Tibial artery (tissue), 4 donors: ENCODE results near the gene VAC14.

Source experiments
- DNase-seq, 2 donors: peaks; one replicate each; pipeline ENCODE4 v3.0.0-alpha.2; 2019
- H3K27ac ChIP-seq, 2 donors: fragments of 200-600 bp; sonication (generic) in 1 of 2; 1 replicate in 1 of 2; 2 replicates in 1 of 2; pipeline ENCODE4 v1.5.1; 2018 to 2019; ENCODE audit warnings: mild to moderate bottlenecking in 1 of 2
- H3K27me3 ChIP-seq, 2 donors: fragments of 200-600 bp; sonication (generic) in 1 of 2; one replicate each; pipeline versions ENCODE4 v1.5.1 to v1.6.0; 2016 to 2019
- H3K36me3 ChIP-seq, 3 donors: fragments of 200-600 bp; sonication (generic) in 2 of 3; one replicate each; pipeline ENCODE4 v1.5.1; 2016 to 2019; ENCODE audit warnings: mild to moderate bottlenecking in 2 of 3
- H3K4me1 ChIP-seq, 4 donors: fragments of 200-600 bp; sonication (generic) in 2 of 4; 1 replicate in 3 of 4; 2 replicates in 1 of 4; pipeline ENCODE4 v1.5.1; 2016 to 2019
- H3K4me3 ChIP-seq, 2 donors: fragments of 200-600 bp; sonication (generic) in 1 of 2; 1 replicate in 1 of 2; 2 replicates in 1 of 2; pipeline ENCODE4 v1.5.1; 2018 to 2019; ENCODE audit warnings: mild to moderate bottlenecking in 2 of 2
- H3K9me3 ChIP-seq, 3 donors: fragments of 200-600 bp; sonication (generic) in 1 of 3; one replicate each; pipeline ENCODE4 v1.5.1; 2016 to 2019
- CTCF ChIP-seq, 2 experiments: fragments of 200-600 bp in 1 of 2; fragments of 450-650 bp in 1 of 2; IDR thresholded peaks; one replicate each; pipeline ENCODE4 v1.5.1; 2017 to 2019; ENCODE audit warnings: antibody characterized with exemption in 2 of 2, mild to moderate bottlenecking in 1 of 2, moderate library complexity in 1 of 2
- intact Hi-C: fragments of 100-400 bp; cut with DNase I; formaldehyde crosslinking; loops from one replicate; pipeline ENCODE4 v1.15.0; 2023; ENCODE audit warnings: low total_unique reads

VAC14 gene

GRCh38 chr16:70728150-70728549 lies 72.8 kb downstream of the VAC14 start:
- H3K4me3 ChIP-seq = no peak overlapping the region
- H3K36me3 ChIP-seq = peaks cover 4 to 19% (median 5%) of the 10 kb centered on the region in 3 donors
- no peaks in the 10 kb centered on the region for H3K9me3 ChIP-seq
- H3K27me3 ChIP-seq = no peaks in the 10 kb centered on the region
- no peak overlapping the region for H3K27ac ChIP-seq
- intact Hi-C loops = no loop called here
- no peak for DNase-seq
- no peak for TF ChIP-seq CTCF (IDR thresholded peaks at IDR 0.05)
- peaks cover 0 to 23% (median 18%) of the 10 kb centered on the region in 4 donors for H3K4me1 ChIP-seq

DNA sequence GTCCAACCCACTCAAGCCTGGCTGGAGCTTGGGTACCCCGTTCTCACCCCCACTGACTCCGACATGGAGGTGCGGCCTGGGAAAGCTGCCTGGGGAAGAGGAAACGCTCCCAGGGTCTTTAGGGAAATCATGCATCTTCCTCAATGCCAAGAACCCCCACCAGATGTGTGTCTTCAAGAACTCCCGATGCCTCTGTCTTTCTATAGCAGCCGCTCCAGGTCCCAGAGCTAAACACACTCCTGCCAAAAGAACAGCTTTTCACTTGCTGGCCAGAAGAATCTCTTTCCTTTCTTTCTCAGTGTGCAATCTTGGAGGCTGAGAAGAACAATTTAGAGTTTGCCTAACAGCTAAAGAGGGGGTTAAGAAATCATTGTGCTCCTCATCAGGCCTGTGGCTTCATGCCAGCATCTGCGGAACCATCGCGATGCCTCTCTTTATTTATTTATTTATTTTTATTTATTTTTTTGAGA lies 74.0 kb downstream of the VAC14 start:
- no peak for TF ChIP-seq CTCF (IDR thresholded peaks at IDR 0.05)

GRCh38 chr16:70725912-70726828 lies 74.8 kb downstream of the VAC14 start:
- Histone ChIP-seq H3K36me3 (peaks cover 5 to 26% (median 16%) of the 10 kb centered on the region in 3 donors), H3K27me3 (no peaks in the 10 kb centered on the region), H3K4me3 (no peak overlapping the region), H3K4me1 (peaks cover 0 to 23% (median 18%) of the 10 kb centered on the region in 4 donors), H3K9me3 (no peaks in the 10 kb centered on the region), H3K27ac (peak overlapping the region; percentile 78 to 86)
- TF ChIP-seq CTCF (IDR thresholded peaks at IDR 0.05) = no peak
- no peak for DNase-seq
- intact Hi-C loops = no loop called here

More for the DNA sequence above, 74.0 kb downstream of the VAC14 start:
- DNase-seq = no peak
- Histone ChIP-seq H3K36me3 (peaks cover 5 to 20% (median 10%) of the 10 kb centered on the region in 3 donors), H3K27me3 (no peaks in the 10 kb centered on the region), H3K9me3 (no peaks in the 10 kb centered on the region), H3K4me3 (no peak overlapping the region), H3K27ac (peak overlapping the region; percentile 78 to 86), H3K4me1 (peaks cover 0 to 23% (median 18%) of the 10 kb centered on the region in 4 donors)
- intact Hi-C loops = no loop called here

GRCh38 chr16:70725024-70725911 lies 75.7 kb downstream of the VAC14 start:
- intact Hi-C loops = no loop called here
- Histone ChIP-seq H3K27ac (peak overlapping the region; percentile 78 to 86), H3K9me3 (no peaks in the 10 kb centered on the region), H3K27me3 (no peaks in the 10 kb centered on the region), H3K4me1 (peaks cover 0 to 23% (median 18%) of the 10 kb centered on the region in 4 donors), H3K4me3 (no peak overlapping the region), H3K36me3 (peaks cover 0 to 29% (median 20%) of the 10 kb centered on the region in 3 donors)
- DNase-seq = peak; percentile 50 to 82
- TF ChIP-seq CTCF (IDR thresholded peaks at IDR 0.05) = no peak
